Measurements from ENCODE around the gene MTHFR. TPM values are rescaled to one million over a fixed set of nuclear protein-coding genes. Genes with fewer than 3 reads are reported as not detected.
A peak's percentile ranks its signal among the peaks of the same experiment; 100 is the strongest.

MTHFR gene
- total RNA-seq, 1 experiment from 2014 or later = 22.6 TPM

- TF ChIP-seq ATF3 (CRISPR knock-in tag; conservative IDR thresholded peaks at IDR 0.05) (no peak), NR1H2 (CRISPR knock-in tag; IDR thresholded peaks at IDR 0.05) (no peak)
These were observed 34.3 kb upstream of the MTHFR start (continued) for GRCh38 chr1:11839727-11840705.

GRCh38 chr1:11838349-11839272 is 32.8 kb upstream of the MTHFR start:
- no peaks in the 10 kb centered on the region for H3K9me3 Mint-ChIP-seq
- no peaks in the 10 kb centered on the region for H3K4me1 Mint-ChIP-seq
- peak; percentile 94 for ATAC-seq
- TF ChIP-seq MAX (CRISPR knock-in tag; IDR thresholded peaks at IDR 0.05) (no peak), CTCF (IDR thresholded peaks at IDR 0.05) (peak; percentile 89), NFE2L1 (CRISPR knock-in tag; IDR thresholded peaks at IDR 0.05) (no peak), NFATC4 (CRISPR knock-in tag; IDR thresholded peaks at IDR 0.05) (no peak), GTF2I (CRISPR knock-in tag; conservative IDR thresholded peaks at IDR 0.05) (no peak)
- POLR2A ChIA-PET = interaction anchor here (0.5 kb wide), 1 partner anchor 70 kb away, joined by 7 read pairs; no protein-coding TSS in a partner anchor
- DNase-seq (ENCODE audit: low spot score) = peak; percentile 84
- H3K27ac Mint-ChIP-seq = no peak overlapping the region; the same call in 1 of the 2 replicates
- peaks cover 73% of the 10 kb centered on the region for H3K36me3 Mint-ChIP-seq
- no peak overlapping the region for H3K4me3 Mint-ChIP-seq
- H3K27me3 Mint-ChIP-seq (ENCODE audit: low read depth) = no peaks in the 10 kb centered on the region
- CTCF ChIA-PET = interaction anchor here (0.5 to 3.0 kb wide), 52 partner anchors 9 to 832 kb away, joined by 3 to 44 read pairs (median 5); partner anchors contain the start of genes CLCN6, KIAA2013, MFN2 and MIIP

- ChIA-PET CTCF (interaction anchor here (0.5 to 3.0 kb wide), 51 partner anchors 9 to 832 kb away, joined by 3 to 44 read pairs (median 5); partner anchors contain the start of genes CLCN6, KIAA2013, MFN2 and MIIP), POLR2A (interaction anchor here (0.5 kb wide), 1 partner anchor 70 kb away, joined by 7 read pairs; no protein-coding TSS in a partner anchor)
- DNase-seq (ENCODE audit: low spot score) (no peak), ATAC-seq (peak; percentile 13; the same call in 1 of the 2 replicates)
- H3K36me3 Mint-ChIP-seq = peaks cover 76% of the 10 kb centered on the region
- no peaks in the 10 kb centered on the region for H3K9me3 Mint-ChIP-seq
- no peaks in the 10 kb centered on the region for H3K27me3 Mint-ChIP-seq (ENCODE audit: low read depth)
- H3K4me3 Mint-ChIP-seq = no peak overlapping the region
- no peak overlapping the region for H3K27ac Mint-ChIP-seq
- no peaks in the 10 kb centered on the region for H3K4me1 Mint-ChIP-seq
- TF ChIP-seq CBFB (CRISPR knock-in tag; IDR thresholded peaks at IDR 0.05; ENCODE audit: low read depth) = no peak
- TF ChIP-seq OVOL2 (CRISPR knock-in tag; IDR thresholded peaks at IDR 0.05; ENCODE audit: borderline replicate concordance) = no peak
- no peak for TF ChIP-seq PRDM15 (CRISPR knock-in tag; IDR thresholded peaks at IDR 0.05)
- no peak for TF ChIP-seq ZNF281 (CRISPR knock-in tag; IDR thresholded peaks at IDR 0.05)
- TF ChIP-seq ERG (CRISPR knock-in tag; IDR thresholded peaks at IDR 0.05) = no peak
- TF ChIP-seq CREM (CRISPR knock-in tag; IDR thresholded peaks at IDR 0.05) = no peak
- TF ChIP-seq FOXP1 (CRISPR knock-in tag; IDR thresholded peaks at IDR 0.05; ENCODE audit: borderline replicate concordance) = no peak
- TF ChIP-seq ZNF423 (CRISPR knock-in tag; IDR thresholded peaks at IDR 0.05) = no peak
- no peak for TF ChIP-seq ESRRA (CRISPR knock-in tag; IDR thresholded peaks at IDR 0.05; ENCODE audit: borderline replicate concordance)
These were observed 32.1 kb upstream of the MTHFR start for GRCh38 chr1:11837767-11838348.

All from WTC11 (cell line).